ENCODE data around the gene ARL14EP.

DNA sequence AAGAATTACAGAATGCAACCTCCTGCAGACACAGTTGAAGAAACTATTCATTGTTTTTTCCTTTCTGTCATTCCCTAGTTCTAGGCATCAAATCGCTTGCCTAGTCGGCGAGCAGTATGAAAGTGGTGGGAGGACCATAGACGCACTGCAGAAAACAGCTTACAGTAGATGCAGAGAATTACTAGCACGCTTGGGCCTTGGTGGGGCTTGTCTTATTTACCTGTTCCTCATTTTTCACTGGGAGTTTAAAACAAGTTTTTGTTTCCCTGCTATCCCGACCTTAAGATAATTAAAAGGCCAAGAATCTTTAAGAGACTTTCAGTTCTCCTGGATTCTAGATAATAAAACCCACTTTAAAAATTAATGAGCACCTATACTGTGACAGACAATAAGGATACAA lies 713 bp upstream of the ARL14EP start:
- TF ChIP-seq, protein P1, sequence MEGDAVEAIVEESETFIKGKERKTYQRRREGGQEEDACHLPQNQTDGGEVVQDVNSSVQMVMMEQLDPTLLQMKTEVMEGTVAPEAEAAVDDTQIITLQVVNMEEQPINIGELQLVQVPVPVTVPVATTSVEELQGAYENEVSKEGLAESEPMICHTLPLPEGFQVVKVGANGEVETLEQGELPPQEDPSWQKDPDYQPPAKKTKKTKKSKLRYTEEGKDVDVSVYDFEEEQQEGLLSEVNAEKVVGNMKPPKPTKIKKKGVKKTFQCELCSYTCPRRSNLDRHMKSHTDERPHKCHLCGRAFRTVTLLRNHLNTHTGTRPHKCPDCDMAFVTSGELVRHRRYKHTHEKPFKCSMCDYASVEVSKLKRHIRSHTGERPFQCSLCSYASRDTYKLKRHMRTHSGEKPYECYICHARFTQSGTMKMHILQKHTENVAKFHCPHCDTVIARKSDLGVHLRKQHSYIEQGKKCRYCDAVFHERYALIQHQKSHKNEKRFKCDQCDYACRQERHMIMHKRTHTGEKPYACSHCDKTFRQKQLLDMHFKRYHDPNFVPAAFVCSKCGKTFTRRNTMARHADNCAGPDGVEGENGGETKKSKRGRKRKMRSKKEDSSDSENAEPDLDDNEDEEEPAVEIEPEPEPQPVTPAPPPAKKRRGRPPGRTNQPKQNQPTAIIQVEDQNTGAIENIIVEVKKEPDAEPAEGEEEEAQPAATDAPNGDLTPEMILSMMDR (IDR thresholded peaks at IDR 0.05), result no peak
- no peak for TF ChIP-seq POLR2A (IDR thresholded peaks at IDR 0.05)
- no peak for TF ChIP-seq EP300 (IDR thresholded peaks at IDR 0.05)

Data from ovary (tissue), 3 donors.